A673 (cell line): ENCODE results near the gene FRMD4A.
"Not testable (repeated sequence)": the region's sequence is repeated elsewhere in the genome, so short reads cannot be mapped to it uniquely, and the experiment has no call there.

Experiments
- EZH2 ChIP-seq: fragments of 200-600 bp; sonication (generic); IDR thresholded peaks from 2 replicates; pipeline ENCODE4 v1.6.1; 2017; ENCODE audit warnings: borderline replicate concordance, low read depth, mild to moderate bottlenecking, mixed read lengths, antibody characterized with exemption, low read length; ENCODE audit not compliant: poor library complexity, severe bottlenecking
- TF ChIP-seq, protein P1 (sequence below): fragments of 300-800, 200-600 bp; sonication (generic); conservative IDR thresholded peaks from 2 replicates; pipeline ENCODE4 v1.5.1; 2017; ENCODE audit warnings: low read depth, mild to moderate bottlenecking, antibody characterized with exemption, low read length, moderate library complexity, mixed read lengths

DNA sequence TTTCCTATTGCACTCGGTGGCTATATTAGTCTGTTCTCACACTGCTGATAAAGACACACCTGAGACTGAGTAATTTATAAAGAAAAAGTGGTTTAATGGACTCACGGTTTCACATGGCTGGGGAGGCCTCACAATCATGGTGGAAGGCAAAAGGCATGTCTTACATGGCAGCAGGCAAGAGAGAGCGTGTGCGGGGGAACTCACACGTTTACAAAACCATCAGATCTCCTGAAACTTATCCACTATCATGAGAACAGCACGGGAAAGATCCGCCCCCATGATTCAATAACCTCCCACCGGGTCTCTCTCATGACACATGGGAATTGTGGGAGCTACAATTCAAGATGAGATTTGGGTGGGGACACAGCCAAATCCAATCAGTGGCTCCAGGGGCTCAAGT lies 376.5 kb downstream of the FRMD4A start:
- not testable (repeated sequence) for TF ChIP-seq EZH2
- TF ChIP-seq, protein P1, sequence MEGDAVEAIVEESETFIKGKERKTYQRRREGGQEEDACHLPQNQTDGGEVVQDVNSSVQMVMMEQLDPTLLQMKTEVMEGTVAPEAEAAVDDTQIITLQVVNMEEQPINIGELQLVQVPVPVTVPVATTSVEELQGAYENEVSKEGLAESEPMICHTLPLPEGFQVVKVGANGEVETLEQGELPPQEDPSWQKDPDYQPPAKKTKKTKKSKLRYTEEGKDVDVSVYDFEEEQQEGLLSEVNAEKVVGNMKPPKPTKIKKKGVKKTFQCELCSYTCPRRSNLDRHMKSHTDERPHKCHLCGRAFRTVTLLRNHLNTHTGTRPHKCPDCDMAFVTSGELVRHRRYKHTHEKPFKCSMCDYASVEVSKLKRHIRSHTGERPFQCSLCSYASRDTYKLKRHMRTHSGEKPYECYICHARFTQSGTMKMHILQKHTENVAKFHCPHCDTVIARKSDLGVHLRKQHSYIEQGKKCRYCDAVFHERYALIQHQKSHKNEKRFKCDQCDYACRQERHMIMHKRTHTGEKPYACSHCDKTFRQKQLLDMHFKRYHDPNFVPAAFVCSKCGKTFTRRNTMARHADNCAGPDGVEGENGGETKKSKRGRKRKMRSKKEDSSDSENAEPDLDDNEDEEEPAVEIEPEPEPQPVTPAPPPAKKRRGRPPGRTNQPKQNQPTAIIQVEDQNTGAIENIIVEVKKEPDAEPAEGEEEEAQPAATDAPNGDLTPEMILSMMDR = not testable (repeated sequence)
